Vagina (tissue), 2 donors: Measurements from ENCODE around the gene RACK1. TPM values are rescaled to one million over a fixed set of nuclear protein-coding genes. Genes with fewer than 3 reads are reported as not detected.
"Not testable (repeated sequence)": the region's sequence is repeated elsewhere in the genome, so short reads cannot be mapped to it uniquely, and the experiment has no call there.

ENCODE experiments used
- DNase-seq, 2 donors: peaks; one replicate each; pipeline ENCODE4 v3.0.0-alpha.2; 2017; ENCODE audit errors: extremely low spot score in 2 of 2
- H3K27ac ChIP-seq: fragments of 200-600 bp; sonication (generic); one replicate; pipeline ENCODE4 v1.5.1; 2019
- H3K27me3 ChIP-seq: fragments of 200-600 bp; sonication (generic); one replicate; pipeline ENCODE4 v1.5.1; 2019
- H3K36me3 ChIP-seq, 2 donors: fragments of 200-600 bp; sonication (generic); one replicate each; pipeline ENCODE4 v1.5.1; 2017 to 2019
- H3K4me1 ChIP-seq: fragments of 200-600 bp; sonication (generic); one replicate; pipeline ENCODE4 v1.5.1; 2019
- H3K4me3 ChIP-seq, 2 donors: fragments of 200-600 bp; sonication (generic); 1 replicate in 1 of 2; 2 replicates in 1 of 2; pipeline ENCODE4 v1.5.1; 2016 to 2019
- H3K9me3 ChIP-seq: fragments of 200-600 bp; sonication (generic); one replicate; pipeline ENCODE4 v1.5.1; 2019
- POLR2A ChIP-seq, 2 donors: fragments of 450-650 bp; IDR thresholded peaks; one replicate each; pipeline ENCODE4 v1.6.1; 2017; ENCODE audit warnings: antibody characterized with exemption in 2 of 2, mild to moderate bottlenecking in 2 of 2, moderate library complexity in 2 of 2
- POLR2AphosphoS5 ChIP-seq, 2 donors: sonication (generic); formaldehyde crosslinking; IDR thresholded peaks; one replicate each; pipeline ENCODE4 v1.9.0; 2017; ENCODE audit warnings: antibody characterized with exemption in 2 of 2, mild to moderate bottlenecking in 2 of 2, low read depth in 1 of 2; ENCODE audit not compliant: insufficient read depth in 1 of 2
- intact Hi-C: fragments of 100-400 bp; cut with DNase I; formaldehyde crosslinking; loops from one replicate; pipeline ENCODE4 v1.15.1; 2023
- total RNA-seq: library from RNA; depleted of rRNA; stranded (reverse); fragments of >200 nt; gene quantifications from one replicate; pipeline ENCODE4 v1.2.3, GENCODE V29; 2016
- TF ChIP-seq, protein P1 (sequence below), 3 experiments: fragments of 450-650 bp in 2 of 3; fragments of 200-600 bp in 1 of 3; sonication (generic) in 1 of 3; IDR thresholded peaks; one replicate each; pipeline ENCODE4 v1.5.1; 2017 to 2019; ENCODE audit warnings: antibody characterized with exemption in 3 of 3, mild to moderate bottlenecking in 2 of 3, moderate library complexity in 2 of 3

RACK1 gene
- 3,043 TPM for total RNA-seq

DNA sequence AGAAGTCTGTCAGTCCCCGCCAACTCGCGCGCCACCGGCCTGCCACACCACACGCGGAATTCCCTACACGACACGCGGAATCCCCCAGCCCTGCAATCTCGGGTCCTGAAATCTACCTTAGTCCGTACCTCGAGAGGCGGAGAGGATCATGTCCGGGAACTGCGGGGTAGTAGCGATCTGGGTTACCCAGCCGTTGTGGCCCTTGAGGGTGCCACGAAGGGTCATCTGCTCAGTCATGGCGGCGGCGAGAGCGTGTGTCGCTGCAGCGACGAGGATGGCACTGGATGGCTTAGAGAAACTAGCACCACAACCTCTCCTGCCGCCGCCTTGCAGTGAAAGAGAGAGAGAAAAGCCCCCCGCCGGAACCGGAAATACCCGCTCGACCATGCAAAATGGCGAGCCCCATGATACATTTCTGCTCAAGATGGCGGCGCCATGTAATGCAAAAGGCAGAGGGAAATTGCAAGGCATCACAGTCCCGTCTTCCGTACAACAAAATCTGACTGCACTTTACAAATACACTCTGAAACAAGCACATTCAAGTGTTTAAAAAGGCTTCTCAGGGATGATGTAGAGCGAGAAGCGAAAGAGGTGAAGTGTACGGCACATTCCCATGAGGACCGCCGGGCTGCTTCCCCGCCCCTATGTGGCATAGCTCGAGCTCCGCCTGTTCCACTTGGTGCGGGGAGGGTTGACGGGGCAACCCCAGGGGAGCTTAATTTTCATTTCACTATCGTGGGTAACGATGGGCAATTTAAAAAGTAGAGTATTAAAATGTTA lies at the start of gene RACK1:
Gene RACK1 (minus strand): TSS at position 343 of the 780 bp plus-strand sequence. CDS start 106 bp downstream, at position 237.
- intact Hi-C loops = loop anchor here (10.0 kb wide), 1 partner anchor 409 kb away; no protein-coding TSS in a partner anchor
- peak; percentile 83 to 92 for TF ChIP-seq POLR2AphosphoS5 (IDR thresholded peaks at IDR 0.05; ENCODE audit: insufficient read depth in 1 of 2, low read depth in 1 of 2)
- peak in 1 of 2 donors; percentile 48 for TF ChIP-seq POLR2A (IDR thresholded peaks at IDR 0.05)
- TF ChIP-seq, protein P1, sequence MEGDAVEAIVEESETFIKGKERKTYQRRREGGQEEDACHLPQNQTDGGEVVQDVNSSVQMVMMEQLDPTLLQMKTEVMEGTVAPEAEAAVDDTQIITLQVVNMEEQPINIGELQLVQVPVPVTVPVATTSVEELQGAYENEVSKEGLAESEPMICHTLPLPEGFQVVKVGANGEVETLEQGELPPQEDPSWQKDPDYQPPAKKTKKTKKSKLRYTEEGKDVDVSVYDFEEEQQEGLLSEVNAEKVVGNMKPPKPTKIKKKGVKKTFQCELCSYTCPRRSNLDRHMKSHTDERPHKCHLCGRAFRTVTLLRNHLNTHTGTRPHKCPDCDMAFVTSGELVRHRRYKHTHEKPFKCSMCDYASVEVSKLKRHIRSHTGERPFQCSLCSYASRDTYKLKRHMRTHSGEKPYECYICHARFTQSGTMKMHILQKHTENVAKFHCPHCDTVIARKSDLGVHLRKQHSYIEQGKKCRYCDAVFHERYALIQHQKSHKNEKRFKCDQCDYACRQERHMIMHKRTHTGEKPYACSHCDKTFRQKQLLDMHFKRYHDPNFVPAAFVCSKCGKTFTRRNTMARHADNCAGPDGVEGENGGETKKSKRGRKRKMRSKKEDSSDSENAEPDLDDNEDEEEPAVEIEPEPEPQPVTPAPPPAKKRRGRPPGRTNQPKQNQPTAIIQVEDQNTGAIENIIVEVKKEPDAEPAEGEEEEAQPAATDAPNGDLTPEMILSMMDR (IDR thresholded peaks at IDR 0.05) = no peak

DNA sequence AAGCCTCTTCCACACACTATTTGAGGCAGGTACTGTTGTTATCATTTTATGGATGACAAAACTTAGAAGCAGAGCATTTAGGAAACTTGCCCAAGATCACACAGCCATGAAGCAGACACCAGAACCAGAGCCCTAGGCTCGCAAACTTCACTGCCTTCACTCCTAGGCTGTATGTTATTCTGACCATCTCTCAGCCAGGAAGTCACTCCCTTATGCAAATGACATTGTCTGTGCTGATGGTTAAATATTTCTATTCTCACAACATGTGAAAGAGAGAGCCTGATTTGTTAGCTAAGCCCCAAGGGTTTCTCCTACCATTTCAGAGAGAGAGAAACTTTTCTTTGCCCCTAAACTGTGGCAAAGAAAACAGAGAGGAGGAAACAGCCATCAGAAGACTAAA lies 43.6 kb upstream of the RACK1 start:
- H3K4me1 ChIP-seq, H3K4me3 ChIP-seq, H3K9me3 ChIP-seq, H3K27me3 ChIP-seq, H3K27ac ChIP-seq, H3K36me3 ChIP-seq, intact Hi-C loops: not testable (repeated sequence)
- peak in 1 of 2 donors; percentile 6 for DNase-seq

More for the DNA sequence above, at the start of gene RACK1:
- no peaks in the 10 kb centered on the region for H3K9me3 ChIP-seq
- peaks cover 70% of the 10 kb centered on the region for H3K4me1 ChIP-seq
- H3K27me3 ChIP-seq = no peaks in the 10 kb centered on the region
- peak within 1 kb of the TSS; percentile 78 to 83 for H3K4me3 ChIP-seq
- peaks cover 5 to 35% of the 10 kb centered on the region in 2 donors for H3K36me3 ChIP-seq
- peak in 1 of 2 donors; percentile 93 for DNase-seq
- H3K27ac ChIP-seq = peak within 1 kb of the TSS; percentile 95

DNA sequence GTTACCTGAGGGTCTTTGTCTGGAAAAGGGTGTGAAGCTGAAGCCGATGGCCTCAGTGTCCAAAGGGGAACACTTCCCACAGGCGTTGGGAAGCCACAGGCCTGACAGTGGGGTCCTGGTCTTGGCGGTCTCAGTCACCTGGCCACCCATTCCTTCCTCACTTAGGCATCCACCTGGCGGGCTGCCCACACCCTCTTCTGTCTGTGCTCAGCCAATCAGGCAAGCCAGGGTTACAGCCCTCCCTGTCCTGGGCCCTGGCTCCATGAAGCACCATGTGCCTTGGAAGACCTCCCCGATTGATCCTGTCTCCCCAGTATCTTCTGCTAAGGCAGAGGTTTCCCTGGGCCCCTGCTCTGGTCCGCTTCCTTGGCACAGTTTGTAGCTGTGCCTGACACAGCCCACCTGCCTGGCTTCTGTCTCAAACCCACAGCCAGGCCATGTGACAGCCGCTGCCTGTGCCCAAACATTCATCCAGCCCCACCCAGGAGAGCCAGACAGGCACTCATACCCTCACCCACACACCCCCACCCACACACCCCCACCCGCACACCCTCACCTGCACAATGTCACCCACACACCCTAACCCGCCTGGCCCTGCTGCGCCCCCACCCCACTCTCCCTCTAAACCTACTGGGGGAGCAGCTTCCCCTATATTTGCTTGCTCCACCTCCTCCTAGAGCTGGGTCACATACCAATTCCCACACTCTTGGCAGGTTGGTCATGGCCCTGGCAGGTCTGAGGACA lies 42.4 kb upstream of the RACK1 start:
- H3K36me3 ChIP-seq, H3K9me3 ChIP-seq, H3K27me3 ChIP-seq, H3K27ac ChIP-seq, intact Hi-C loops, H3K4me3 ChIP-seq, H3K4me1 ChIP-seq: not testable (repeated sequence)
- DNase-seq = peak in 1 of 2 donors; percentile 37

DNA sequence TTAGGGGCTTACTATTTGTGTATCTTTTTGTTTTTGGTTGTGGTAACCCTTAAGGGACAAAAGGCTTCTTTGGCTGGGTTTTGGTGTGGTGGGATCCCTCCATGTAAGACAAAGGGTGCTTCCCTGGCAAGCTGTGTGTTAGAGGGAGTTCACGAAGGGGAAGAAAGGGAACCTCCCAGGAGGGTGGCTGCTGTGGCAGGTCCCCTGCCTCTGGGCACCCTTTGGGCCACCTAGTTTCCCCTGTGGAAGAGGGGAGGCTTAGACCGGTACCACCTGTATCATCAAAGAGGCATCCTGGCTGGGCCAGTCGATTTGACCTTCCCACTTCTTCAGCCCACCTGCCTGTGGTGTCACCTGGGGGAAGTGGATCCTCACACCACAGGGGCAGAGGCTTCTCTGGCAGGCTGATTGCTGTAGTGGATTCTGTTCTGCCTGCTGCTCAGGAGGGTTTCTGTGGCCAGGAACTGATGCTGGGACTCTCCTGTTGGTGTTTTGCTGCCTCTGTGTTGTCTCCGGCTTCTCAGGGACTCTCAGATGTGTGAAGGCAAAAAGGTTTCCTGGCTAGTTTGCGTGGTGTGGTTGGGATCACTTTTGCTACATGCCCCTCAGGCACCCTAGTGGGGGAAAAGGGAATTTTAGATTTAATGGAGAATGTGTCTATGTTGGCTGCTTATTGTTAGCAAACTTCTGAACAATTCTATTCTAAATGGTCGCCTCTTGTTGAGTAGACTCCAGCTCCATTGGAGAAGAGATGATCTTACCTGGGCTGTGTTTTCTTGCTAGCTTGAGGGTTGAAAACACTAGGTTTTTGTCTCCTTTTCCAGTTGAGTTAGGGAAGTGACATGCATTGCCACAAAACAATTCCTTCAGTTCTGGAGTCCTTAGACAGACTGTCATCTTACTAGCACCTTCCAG lies 40.4 kb upstream of the RACK1 start:
- intact Hi-C loops, H3K4me3 ChIP-seq, H3K4me1 ChIP-seq, H3K36me3 ChIP-seq, H3K27me3 ChIP-seq, H3K9me3 ChIP-seq, H3K27ac ChIP-seq: not testable (repeated sequence)
- peak; percentile 64 to 65 for DNase-seq

DNA sequence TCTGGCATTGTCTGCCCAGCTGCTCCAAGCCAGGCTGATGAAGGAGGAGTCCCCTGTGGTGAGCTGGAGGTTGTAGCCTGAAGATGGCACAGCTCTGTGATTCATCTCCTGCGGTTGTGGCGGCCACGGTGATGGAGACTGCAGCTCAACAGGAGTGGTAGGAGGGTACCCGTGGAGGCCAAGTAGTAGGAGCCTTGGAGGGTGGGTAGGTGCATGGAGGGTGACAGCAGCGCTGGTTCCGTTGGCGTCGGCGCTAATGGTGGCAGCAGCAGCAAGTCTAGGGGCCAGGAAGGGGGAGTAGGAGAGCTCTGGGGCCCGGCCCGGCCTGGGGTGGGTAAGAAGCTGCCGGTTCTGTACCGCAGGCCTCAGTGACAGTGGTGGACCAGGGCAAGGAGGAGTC lies 39.6 kb upstream of the RACK1 start:
- Histone ChIP-seq H3K27ac (no peak overlapping the region), H3K27me3 (no peaks in the 10 kb centered on the region), H3K4me1 (no peaks in the 10 kb centered on the region), H3K9me3 (no peaks in the 10 kb centered on the region), H3K36me3 (no peaks in the 10 kb centered on the region), H3K4me3 (no peak overlapping the region)
- intact Hi-C loops = no loop called here
- peak in 1 of 2 donors; percentile 40 for DNase-seq
- TF ChIP-seq POLR2AphosphoS5 (IDR thresholded peaks at IDR 0.05; ENCODE audit: insufficient read depth in 1 of 2, low read depth in 1 of 2) (no peak), POLR2A (IDR thresholded peaks at IDR 0.05) (no peak)
- TF ChIP-seq, protein P1 (IDR thresholded peaks at IDR 0.05) = no peak

DNA sequence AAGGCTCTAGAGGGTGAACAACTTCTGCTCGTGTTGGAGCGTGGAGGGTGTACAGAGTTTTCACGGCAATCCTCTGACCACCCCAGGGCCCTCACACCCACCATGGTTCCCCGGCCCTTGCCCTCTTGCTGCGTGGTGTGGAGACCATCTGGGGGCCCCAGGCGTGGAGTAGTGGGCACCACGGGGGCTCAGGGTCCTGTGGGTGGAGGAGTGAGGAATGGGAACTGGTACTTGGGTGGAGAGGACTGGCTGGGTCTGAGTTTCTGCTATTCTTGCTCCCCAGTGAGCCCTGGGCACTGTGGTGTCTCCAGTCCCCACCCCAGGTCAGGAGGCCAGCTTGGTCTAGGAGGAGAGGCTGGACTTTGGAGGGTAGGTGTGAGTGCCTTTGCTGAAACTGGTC lies 39.2 kb upstream of the RACK1 start:
- Histone ChIP-seq H3K27ac (no peak overlapping the region), H3K27me3 (no peaks in the 10 kb centered on the region), H3K4me1 (no peaks in the 10 kb centered on the region), H3K9me3 (no peaks in the 10 kb centered on the region), H3K4me3 (no peak overlapping the region), H3K36me3 (no peaks in the 10 kb centered on the region)
- TF ChIP-seq POLR2AphosphoS5 (IDR thresholded peaks at IDR 0.05; ENCODE audit: insufficient read depth in 1 of 2, low read depth in 1 of 2) = no peak
- TF ChIP-seq, protein P1 (IDR thresholded peaks at IDR 0.05) = no peak
- no peak for TF ChIP-seq POLR2A (IDR thresholded peaks at IDR 0.05)
- intact Hi-C loops = no loop called here
- DNase-seq = peak in 1 of 2 donors; percentile 72

GRCh38 chr5:181282415-181282814 lies 38.7 kb upstream of the RACK1 start:
- DNase-seq = peak in 1 of 2 donors; percentile 40
- H3K27me3 ChIP-seq, H3K4me1 ChIP-seq, H3K9me3 ChIP-seq, H3K4me3 ChIP-seq, H3K27ac ChIP-seq, H3K36me3 ChIP-seq, intact Hi-C loops: not testable (repeated sequence)
